Inflammatory macrophage treated with lipopolysaccharide for 1 hour (primary cell): ENCODE results near the gene RNF4.
A peak's percentile ranks its signal among the peaks of the same experiment; 100 is the strongest.
"Not testable (repeated sequence)": the region's sequence is repeated elsewhere in the genome, so short reads cannot be mapped to it uniquely, and the experiment has no call there.

Source experiments
- DNase-seq, 2 donors: peaks; one replicate each; pipeline ENCODE4 v3.0.0-alpha.2; 2020 to 2022

RNF4 gene

GRCh38 chr4:2458546-2459491, 10.1 kb upstream of the RNF4 start:
- DNase-seq, result no peak

DNA sequence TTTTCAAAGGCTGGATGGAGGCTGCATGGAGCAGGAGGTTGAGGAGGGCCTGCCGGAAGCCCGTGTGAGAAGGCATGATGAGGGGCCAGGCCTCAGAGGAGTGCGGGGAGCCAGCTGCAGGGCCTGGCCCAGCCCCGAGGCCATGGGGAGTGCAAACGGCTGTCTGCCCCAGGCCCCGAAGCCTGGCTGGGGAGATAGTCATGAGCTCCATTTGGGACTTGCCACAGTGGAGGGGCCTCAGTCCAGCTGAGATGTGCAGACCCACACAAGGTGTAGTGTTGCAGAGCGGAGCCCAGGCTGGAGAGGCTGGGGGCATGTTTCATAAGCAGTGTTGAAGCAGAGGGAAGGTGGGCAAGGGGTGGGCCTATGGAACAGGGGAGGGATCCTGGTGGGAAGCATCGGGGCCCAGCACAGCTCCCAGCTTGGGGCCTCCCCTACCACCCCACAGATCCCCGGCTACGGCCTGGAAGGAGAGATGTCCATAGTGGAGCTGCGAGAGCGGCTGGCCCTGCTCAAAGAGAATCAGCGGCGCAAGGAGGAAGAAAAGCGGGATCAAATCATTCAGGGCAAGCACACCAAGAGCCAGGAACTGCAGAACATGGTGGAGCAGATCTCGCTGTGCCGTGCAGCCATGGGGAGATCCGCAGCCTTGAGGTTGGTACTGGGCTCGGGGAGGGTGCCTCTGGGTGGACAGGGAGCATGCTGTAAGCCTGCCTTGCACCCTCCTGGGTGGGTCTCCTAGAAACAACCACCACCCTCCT, 9.1 kb upstream of the RNF4 start:
- DNase-seq, result no peak

DNA sequence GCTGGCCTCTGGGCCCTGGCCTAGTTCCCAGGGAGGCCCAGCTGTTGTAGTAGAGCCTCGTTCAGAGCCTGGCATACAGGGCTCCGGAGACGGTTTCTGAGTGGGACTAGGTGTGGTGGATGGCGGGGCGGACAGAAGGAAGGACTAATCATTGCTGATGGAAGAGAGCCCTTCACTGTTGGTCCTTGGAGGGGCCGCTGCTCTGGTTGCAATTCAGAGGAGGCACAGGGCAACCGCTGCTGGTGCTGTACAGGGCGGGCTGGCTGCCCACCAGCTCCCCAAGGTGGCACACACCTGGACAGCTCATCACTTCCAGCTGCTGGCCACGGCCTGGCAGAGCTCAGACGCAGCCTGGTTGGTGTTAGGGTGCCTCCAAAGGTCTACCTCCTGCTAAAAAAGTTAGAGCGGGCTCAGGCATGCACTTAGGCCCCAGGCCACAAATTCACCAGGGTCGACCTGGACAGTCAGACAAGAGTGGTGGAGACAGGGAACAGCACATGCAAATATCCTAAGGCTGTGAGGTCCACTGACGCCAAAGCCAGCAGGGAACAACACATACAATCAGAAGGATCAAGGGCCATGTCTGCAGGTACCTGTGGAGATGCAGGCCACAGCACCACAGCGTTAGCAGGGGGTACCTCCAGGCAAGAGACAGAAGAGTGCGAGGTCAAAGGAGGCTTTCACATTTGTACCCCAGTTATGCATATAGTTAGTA, 7.5 kb upstream of the RNF4 start:
- no peak for DNase-seq

DNA sequence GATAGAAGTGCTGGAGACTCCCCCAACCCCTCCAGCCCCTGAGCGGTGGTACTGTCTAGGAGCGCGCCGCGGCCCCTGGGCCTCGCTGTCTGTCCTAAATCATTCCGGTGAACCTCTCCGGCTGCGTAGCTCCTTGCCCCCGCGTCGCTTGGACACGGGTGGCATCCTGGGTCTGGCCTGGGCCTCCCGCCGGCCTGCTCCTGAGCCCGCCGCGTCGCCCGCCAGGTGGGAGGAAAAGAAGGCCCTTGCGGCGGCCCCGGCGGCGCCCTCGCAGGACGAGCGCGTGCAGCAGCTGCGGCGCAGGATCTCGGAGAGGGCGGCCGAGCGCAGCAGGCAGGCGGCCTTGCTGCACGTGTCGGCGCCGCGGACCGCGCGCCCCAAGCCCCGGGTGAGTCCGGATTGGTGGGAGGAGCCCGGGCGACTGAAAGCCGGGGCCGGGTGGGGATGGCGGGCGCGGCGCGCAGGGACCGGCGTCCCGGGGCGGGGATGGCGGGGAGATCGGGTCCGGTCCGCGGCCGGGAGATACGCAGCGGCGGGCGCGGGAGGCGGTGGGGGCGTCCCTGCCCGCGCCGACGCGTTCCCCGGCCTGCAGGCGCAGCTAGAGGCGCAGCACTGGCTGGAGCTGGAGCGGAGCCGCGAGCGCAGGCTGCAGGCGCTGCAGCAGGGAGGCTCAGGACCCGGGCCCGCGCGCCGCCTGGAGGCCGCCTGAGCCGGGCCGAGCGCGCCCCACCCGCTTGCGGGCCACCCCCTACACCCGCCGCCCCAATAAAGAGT, 6.5 kb upstream of the RNF4 start:
- peak; percentile 32 to 49 for DNase-seq

DNA sequence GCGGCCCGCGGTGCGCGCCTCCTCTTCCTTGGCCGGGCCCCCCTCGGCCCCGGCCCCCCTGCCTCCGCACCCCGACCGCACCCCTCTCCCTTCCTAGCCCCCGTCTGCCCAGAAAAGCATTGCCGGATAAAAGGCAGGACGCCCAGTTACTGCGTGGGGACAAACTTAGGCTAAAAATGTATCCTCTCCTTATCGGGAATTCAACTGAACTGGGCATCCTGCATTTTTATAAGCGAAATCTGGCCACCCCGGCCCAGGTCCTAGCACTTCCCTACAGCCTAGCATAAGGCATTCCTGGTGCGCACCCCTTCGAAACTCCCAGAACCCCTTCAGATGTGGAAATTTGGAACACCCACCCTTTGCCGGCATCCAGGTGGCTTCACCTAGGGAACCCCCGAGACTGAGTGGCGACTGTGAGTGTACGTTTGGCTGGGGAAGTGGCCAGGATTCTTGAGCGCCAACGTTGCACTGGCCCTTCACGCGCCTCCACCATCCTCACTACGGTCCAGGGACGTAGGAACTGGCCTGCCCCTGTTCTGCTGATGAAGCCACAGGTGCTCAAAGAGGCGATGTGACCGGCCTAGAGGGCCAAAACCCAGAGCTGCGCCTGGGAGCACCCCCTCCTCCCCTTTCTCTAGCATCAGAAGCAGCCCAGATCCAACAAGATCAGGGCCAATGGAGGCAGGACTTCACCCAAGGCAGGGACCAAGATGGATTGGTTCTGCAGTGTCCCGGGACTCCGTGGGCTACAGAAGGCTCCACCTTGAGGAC, 5.7 kb upstream of the RNF4 start:
- no peak for DNase-seq

DNA sequence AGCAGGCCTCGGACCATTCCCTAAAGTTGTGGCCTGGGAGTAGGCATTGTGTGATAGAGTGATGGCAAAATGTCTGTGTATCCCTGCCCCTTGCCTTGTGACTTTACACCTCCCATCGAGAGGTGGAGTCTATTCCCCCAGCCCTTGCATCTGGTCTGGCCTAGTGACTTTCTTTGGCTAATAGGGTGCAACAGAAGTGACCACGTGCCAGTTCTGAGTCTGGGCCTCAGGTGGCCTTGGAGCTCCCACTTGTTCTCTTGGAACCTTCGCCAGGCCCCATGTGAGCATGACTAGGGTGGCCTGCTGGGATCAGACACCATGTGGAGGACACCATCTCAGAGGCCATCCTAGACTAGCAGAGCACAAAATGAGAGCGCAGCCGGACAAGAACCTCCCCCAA, 3.9 kb upstream of the RNF4 start:
- no peak for DNase-seq

- DNase-seq, result not testable (repeated sequence)
These were observed 3.4 kb upstream of the RNF4 start for GRCh38 chr4:2465544-2465943.

GRCh38 chr4:2469192-2469984, 482 bp downstream of the RNF4 start:
- peak; percentile 26 to 40 for DNase-seq

DNA sequence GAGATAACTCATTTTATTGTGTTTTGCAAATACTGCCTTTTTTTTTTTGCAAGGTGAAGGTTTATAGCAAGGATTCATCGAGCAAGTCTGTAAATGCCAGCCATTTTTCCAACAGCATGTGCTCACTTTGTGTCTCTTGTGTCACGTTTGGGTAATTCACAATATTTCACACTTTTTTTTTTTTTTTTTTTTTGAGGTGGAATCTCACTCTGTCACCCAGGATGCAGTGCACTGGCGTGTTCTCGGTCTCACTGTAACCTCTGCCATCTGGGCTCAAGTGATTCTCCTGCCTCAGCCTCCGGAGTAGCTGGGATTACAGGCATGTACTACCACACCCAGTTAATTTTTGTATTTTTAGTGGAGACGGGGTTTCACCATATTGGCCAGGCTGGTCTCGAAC, 1.9 kb downstream of the RNF4 start:
- DNase-seq, result no peak

DNA sequence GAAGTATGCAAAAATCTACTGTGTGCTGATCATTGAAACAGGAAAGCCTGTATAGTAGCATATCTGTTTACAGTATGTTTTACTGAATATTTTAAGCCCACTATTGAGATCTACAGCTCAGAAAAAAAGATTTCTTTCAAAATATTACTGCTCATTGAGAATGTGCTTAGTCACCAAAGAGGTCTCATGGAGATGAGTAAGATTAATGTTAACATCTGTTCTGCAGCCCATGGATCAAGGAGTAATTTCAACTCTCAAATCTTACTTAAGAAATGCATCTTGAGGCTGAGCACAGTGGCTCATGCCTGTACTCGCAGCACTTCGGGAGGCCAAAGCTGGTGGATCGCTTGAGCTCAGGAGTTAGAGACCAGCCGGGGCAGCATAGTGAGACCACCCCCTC, 3.3 kb downstream of the RNF4 start:
- DNase-seq, result peak in 1 of 2 donors; percentile 32

DNA sequence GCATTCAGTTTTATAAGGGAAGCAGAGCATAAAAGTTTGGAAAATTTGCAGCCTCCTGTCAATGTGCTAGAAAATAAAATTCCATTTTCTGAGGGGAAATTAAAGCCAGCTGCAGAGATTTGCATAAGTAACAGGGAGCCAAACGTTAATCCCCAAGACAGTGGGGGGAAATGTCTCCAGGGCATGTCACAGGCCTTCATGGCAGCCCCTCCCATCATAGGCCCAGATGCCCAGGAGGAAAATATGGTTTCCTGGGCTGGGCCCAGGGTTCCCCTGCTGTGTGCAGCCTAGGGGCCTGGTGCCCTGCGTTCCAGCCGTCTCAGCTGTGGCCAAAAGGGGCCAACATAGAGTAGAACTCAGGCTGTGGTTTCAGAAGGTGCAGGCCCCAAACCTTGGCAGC, 9.3 kb downstream of the RNF4 start:
- DNase-seq, result no peak

DNA sequence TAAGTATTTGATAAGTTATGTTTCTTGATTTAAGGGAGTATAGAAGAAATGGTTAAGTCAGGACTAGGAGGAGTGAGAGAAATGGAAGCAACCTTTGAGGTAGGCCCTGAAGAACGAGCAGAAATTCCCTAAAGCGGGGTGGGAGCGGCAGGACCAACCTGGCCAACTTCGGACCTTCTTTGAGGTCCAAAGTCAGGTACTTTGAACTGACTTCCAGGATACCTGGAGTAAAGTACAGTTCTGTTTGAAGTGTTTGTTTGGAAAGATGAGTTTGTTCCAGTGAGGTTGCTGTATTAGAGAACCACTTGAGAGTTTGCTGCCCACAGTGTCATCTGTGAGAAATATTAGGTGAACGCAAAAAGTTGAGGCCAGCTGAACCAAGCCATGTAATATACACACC, 11.7 kb downstream of the RNF4 start:
- DNase-seq, result no peak

DNA sequence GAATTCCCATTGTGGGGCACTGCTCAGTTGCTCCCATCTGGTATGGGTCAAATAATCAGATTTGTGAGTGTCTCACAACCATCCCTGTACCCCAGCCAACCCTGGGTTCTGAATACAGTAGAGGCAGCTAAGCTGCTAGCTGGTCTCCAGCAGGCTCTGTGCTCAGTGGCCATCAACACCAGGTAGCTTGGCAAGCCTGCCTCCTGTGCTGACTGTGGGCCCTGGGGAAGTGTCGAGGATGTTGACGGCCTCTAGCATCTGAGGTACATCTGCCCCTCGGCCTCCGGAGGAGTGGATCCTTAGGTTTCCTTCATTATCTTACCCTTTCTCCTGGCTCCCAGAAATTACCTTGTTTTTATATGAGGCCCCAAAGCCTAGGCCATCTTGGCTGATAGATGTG, 13.3 kb downstream of the RNF4 start:
- DNase-seq, result no peak

GRCh38 chr4:2482693-2483092, 13.8 kb downstream of the RNF4 start:
- no peak for DNase-seq

DNA sequence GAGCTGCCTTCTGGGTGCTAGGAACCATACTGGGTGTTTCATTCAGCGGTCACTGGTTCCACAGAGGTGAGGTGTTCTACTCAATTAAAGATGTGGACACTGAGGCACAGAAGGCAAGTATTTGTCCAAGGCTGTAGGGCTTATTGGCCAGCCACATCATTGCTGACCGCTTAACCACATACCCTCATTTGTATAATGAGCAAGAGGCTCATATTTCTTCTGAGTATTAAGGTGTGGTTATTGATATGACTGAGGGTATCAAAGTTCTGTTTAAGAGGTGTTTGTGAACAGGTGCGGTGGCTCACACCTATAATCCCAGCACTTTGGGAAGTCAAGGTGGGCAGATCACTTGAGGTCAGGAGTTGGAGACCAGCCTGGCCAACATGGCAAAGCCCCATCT, 14.3 kb downstream of the RNF4 start:
- DNase-seq, result no peak

- DNase-seq, result no peak
These were observed 15.3 kb downstream of the RNF4 start for GRCh38 chr4:2484185-2484584.

GRCh38 chr4:2484993-2485392, 16.1 kb downstream of the RNF4 start:
- DNase-seq, result peak; percentile 88 to 89

GRCh38 chr4:2485956-2486355, 17.1 kb downstream of the RNF4 start:
- peak; percentile 41 to 49 for DNase-seq

DNA sequence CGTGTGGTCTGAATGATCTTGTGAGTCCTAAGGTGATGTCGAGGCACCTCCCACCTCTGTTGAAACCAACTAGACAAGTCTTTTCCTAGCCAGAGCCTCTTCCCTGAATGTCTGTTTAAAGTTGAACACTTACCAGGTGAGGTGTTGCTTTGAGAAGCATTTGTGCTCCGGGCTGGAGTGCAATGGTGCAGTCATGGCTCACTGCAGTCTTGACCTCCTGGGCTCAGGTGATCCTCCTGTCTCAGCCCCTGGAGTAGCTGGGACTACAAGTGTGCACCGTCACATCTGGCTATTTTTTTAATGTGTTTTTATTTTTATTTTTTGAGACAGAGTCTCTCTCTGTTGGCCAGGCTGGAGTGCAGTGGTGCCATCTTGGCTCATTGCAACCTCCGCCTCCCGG, 18.1 kb downstream of the RNF4 start:
- no peak for DNase-seq

- peak in 1 of 2 donors; percentile 28 for DNase-seq
These were observed 18.7 kb downstream of the RNF4 start for GRCh38 chr4:2487632-2488031.
